Measurements from ENCODE around the gene FMNL2.

The FMNL2 gene

DNA sequence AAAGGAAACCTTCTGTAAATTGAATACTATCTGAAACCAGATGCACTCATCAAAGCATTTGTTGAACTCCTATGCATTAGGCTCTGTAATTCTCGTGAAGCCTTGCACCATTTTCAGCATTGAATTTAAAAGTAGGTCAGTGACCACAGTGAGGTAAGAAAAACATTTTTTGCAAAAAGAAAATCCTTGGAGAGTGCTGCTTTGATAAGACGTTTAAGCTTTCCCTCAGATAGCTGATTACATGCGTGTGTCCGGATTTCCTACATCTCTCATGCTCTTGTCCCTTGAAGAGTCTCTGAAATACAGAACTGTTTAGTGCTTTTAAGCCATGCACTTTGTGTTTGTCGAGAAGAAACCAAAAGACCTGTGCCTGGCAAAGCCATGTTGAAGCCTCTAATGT lies 113.6 kb downstream of the FMNL2 start:
- H3K27ac ChIP-seq, result no peak overlapping the region
- TF ChIP-seq CTCF (IDR thresholded peaks at IDR 0.05) (no peak), ZFX (IDR thresholded peaks at IDR 0.05; ENCODE audit: borderline replicate concordance) (no peak)

GRCh38 chr2:152449578-152449977 lies 114.6 kb downstream of the FMNL2 start:
- TF ChIP-seq ZFX (IDR thresholded peaks at IDR 0.05; ENCODE audit: borderline replicate concordance) (no peak), CTCF (IDR thresholded peaks at IDR 0.05) (no peak)
- H3K27ac ChIP-seq, result no peak overlapping the region

GRCh38 chr2:152450176-152450575 lies 115.2 kb downstream of the FMNL2 start:
- H3K27ac ChIP-seq, result no peak overlapping the region
- TF ChIP-seq ZFX (IDR thresholded peaks at IDR 0.05; ENCODE audit: borderline replicate concordance), result no peak
- no peak for TF ChIP-seq CTCF (IDR thresholded peaks at IDR 0.05)

DNA sequence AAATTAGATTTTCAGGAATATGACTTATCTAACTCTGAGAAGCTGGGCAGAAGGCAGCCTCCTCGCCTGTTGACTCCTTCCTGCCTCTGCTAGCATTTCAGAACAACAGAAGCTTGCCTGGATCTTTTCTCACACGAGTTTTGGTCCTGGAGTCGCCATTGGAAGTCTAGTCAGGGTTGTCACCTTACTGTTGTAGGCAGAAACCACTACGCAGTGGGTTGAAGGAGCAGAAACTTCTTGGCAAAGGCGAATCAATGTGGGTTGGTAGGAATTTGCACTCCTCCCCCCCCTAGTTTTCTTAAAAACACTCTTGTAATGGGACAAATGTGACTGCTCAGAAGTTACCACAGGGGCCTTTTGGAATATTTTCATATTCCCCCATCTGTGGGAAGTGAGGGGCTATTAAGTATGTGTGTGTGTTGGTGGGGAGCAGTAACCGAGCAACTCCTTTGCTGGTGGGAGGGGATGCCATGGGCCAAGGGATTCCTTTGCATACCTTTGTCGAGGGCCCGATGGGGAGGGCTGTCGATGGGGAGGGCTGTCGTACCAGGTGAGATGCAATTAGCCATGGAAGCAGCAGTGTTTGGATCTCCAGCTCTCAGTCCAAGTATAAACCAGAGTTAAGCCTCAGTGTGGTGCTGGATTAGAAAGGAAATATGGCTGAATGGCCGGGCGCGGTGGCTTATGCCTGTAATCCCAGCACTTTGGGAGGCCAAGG lies 117.4 kb downstream of the FMNL2 start:
- H3K27ac ChIP-seq, result no peak overlapping the region
- no peak for TF ChIP-seq CTCF (IDR thresholded peaks at IDR 0.05)
- no peak for TF ChIP-seq ZFX (IDR thresholded peaks at IDR 0.05; ENCODE audit: borderline replicate concordance)

- no peak for TF ChIP-seq CTCF (IDR thresholded peaks at IDR 0.05)
- no peak for TF ChIP-seq ZFX (IDR thresholded peaks at IDR 0.05; ENCODE audit: borderline replicate concordance)
- no peak overlapping the region for H3K27ac ChIP-seq
Observed at GRCh38 chr2:152453129-152453911, 118.3 kb downstream of the FMNL2 start.

GRCh38 chr2:152454371-152454770 lies 119.4 kb downstream of the FMNL2 start:
- H3K27ac ChIP-seq, result no peak overlapping the region

More at GRCh38 chr2:152454371-152454770, 119.4 kb downstream of the FMNL2 start:
- no peak for TF ChIP-seq ZFX (IDR thresholded peaks at IDR 0.05; ENCODE audit: borderline replicate concordance)
- no peak for TF ChIP-seq CTCF (IDR thresholded peaks at IDR 0.05)
